Right lobe of liver (tissue), 4 donors: ENCODE results near the gene TMEM232.

Experiments
- POLR2A ChIP-seq: fragments of 450-650 bp; IDR thresholded peaks from one replicate; pipeline ENCODE4 v1.6.1; 2017; ENCODE audit warnings: antibody characterized with exemption, mild to moderate bottlenecking
- TF ChIP-seq, protein P1 (sequence below), 4 donors: fragments of 200-600 bp in 3 of 4; fragments of 450-650 bp in 1 of 4; IDR thresholded peaks; one replicate each; pipeline versions ENCODE4 v1.5.1 to v1.8.0; 2016 to 2022; ENCODE audit warnings: antibody characterized with exemption in 4 of 4, mild to moderate bottlenecking in 2 of 4
- donor health status: DM: no; HTN: no; CAD: no.
- donor health status: DM: no; HTN: no; CAD: no.
- donor health status: DM: no; HTN: yes; CAD: no.

DNA sequence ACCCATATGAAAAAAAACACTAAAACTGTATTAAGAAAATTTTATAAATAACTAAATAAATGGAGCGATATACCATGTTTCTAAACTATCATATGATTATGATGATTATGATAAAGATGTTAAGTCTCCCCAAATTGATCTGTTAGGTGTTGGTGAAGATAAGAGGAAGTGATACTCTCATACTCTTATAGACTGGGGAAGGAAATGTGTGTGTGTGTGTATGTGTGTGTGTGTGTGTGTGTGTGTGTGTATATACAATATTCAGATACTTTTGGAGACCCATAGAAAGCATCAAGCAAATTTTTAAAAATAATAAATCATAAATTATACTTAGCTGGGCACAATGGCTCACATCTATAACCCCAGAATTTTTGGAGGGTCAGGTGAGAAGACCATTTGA, 62.9 kb downstream of the TMEM232 start:
- TF ChIP-seq, protein P1, sequence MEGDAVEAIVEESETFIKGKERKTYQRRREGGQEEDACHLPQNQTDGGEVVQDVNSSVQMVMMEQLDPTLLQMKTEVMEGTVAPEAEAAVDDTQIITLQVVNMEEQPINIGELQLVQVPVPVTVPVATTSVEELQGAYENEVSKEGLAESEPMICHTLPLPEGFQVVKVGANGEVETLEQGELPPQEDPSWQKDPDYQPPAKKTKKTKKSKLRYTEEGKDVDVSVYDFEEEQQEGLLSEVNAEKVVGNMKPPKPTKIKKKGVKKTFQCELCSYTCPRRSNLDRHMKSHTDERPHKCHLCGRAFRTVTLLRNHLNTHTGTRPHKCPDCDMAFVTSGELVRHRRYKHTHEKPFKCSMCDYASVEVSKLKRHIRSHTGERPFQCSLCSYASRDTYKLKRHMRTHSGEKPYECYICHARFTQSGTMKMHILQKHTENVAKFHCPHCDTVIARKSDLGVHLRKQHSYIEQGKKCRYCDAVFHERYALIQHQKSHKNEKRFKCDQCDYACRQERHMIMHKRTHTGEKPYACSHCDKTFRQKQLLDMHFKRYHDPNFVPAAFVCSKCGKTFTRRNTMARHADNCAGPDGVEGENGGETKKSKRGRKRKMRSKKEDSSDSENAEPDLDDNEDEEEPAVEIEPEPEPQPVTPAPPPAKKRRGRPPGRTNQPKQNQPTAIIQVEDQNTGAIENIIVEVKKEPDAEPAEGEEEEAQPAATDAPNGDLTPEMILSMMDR (IDR thresholded peaks at IDR 0.05) = no peak
- no peak for TF ChIP-seq POLR2A
